DOHH2 (cell line): ENCODE results near the gene PIK3AP1.
A peak's percentile ranks its signal among the peaks of the same experiment; 100 is the strongest.

ENCODE experiments used
- H3F3A ChIP-seq: fragments of 200-600 bp; sonication (generic), shearing (Covaris generic); 2 replicates; pipeline ENCODE4 v1.6.0; 2016; ENCODE audit warnings: antibody characterized with exemption, mild to moderate bottlenecking; ENCODE audit not compliant: control insufficient read depth, insufficient read depth
- H3K27ac ChIP-seq: fragments of 200-600 bp; sonication (generic); 2 replicates; pipeline ENCODE4 v1.5.1; 2014; ENCODE audit warnings: low read depth, mild to moderate bottlenecking, low read length, moderate library complexity
- H3K27me3 ChIP-seq: fragments of 200-600 bp; sonication (generic); 2 replicates; pipeline ENCODE4 v1.6.1; 2014; ENCODE audit warnings: mild to moderate bottlenecking, low read length, mixed read lengths; ENCODE audit not compliant: control insufficient read depth
- H3K36me3 ChIP-seq: fragments of 200-600 bp; sonication (generic); 2 replicates; pipeline ENCODE4 v1.6.1; 2014; ENCODE audit warnings: mild to moderate bottlenecking, low read length, moderate library complexity, mixed read lengths; ENCODE audit not compliant: control insufficient read depth
- H3K4me1 ChIP-seq: fragments of 200-600 bp; sonication (generic); 2 replicates; pipeline ENCODE4 v1.6.1; 2014; ENCODE audit warnings: mild to moderate bottlenecking, low read length, mixed read lengths; ENCODE audit not compliant: control insufficient read depth
- H3K4me2 ChIP-seq: fragments of 200-600 bp; sonication (generic); 2 replicates; pipeline ENCODE4 v1.6.0; 2014; ENCODE audit warnings: mild to moderate bottlenecking, low read length, moderate library complexity
- H3K4me3 ChIP-seq: fragments of 200-600 bp; sonication (generic); 2 replicates; pipeline ENCODE4 v1.5.1; 2014; ENCODE audit warnings: mild to moderate bottlenecking, low read length, mixed read lengths
- H3K79me2 ChIP-seq: fragments of 200-600 bp; sonication (generic); 2 replicates; pipeline ENCODE4 v1.6.1; 2014; ENCODE audit warnings: mild to moderate bottlenecking, low read length, mixed read lengths; ENCODE audit not compliant: control insufficient read depth
- H3K9me2 ChIP-seq: fragments of 200-600 bp; sonication (generic); replicated peaks from 2 replicates; pipeline ENCODE4 v1.6.1; 2014; ENCODE audit warnings: mild to moderate bottlenecking, low read length, mixed read lengths; ENCODE audit not compliant: control insufficient read depth
- H3K9me3 ChIP-seq: fragments of 200-600 bp; sonication (generic); 2 replicates; pipeline ENCODE4 v1.6.1; 2014; ENCODE audit warnings: antibody characterized with exemption, low read length, mixed read lengths; ENCODE audit not compliant: control insufficient read depth, insufficient read depth
- H4K20me1 ChIP-seq: fragments of 200-600 bp; sonication (generic); 2 replicates; pipeline ENCODE4 v1.6.0; 2014; ENCODE audit warnings: low read depth, mild to moderate bottlenecking, antibody characterized with exemption, low read length, moderate library complexity; ENCODE audit not compliant: control insufficient read depth, insufficient read depth
- EZH2phosphoT487 ChIP-seq: fragments of 200-600 bp; sonication (generic); IDR thresholded peaks from 2 replicates; pipeline ENCODE4 v1.6.1; 2017; ENCODE audit warnings: borderline replicate concordance, mild to moderate bottlenecking, antibody characterized with exemption, low read length, moderate library complexity, mixed read lengths
- TF ChIP-seq, protein P1 (sequence below): fragments of 200-600 bp; sonication (generic); IDR thresholded peaks from one replicate; pipeline ENCODE4 v1.5.1; 2014; ENCODE audit warnings: antibody characterized with exemption, mild to moderate bottlenecking, low read depth, low read length; ENCODE audit not compliant: poor library complexity, severe bottlenecking

PIK3AP1 gene

DNA sequence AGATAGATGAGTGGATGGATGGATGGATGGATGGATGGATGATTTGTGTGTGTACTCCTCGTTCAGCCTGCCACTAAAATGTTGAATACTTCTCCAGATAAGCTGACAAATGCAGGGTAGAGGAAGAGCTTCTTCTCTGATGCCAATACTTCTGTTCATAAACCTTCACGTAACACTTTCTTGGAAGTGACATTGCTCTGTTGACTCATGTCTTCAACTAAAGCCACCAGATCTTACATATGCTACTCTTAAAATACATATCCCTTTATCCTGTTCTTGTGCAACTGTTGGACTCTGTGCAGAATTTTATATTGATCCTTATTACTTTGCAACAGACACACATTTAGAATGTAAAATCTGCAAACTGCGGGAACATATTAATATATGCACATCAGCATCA is 26.9 kb downstream of the PIK3AP1 start:
- Histone ChIP-seq H3K4me1 (peaks cover 95% of the 10 kb centered on the region), H3K36me3 (peaks cover 90% of the 10 kb centered on the region), H3K4me2 (0 out of 2 replicates have a peak overlapping the region, but pooled peaks have one; percentile 30), H3K27me3 (no peaks in the 10 kb centered on the region), H3F3A (peaks cover 6% of the 10 kb centered on the region), H4K20me1 (peaks cover 30% of the 10 kb centered on the region), H3K27ac (no peak overlapping the region), H3K4me3 (no peak overlapping the region), H3K9me3 (no peaks in the 10 kb centered on the region), H3K9me2 (no peaks in the 10 kb centered on the region), H3K79me2 (peaks cover 100% of the 10 kb centered on the region)
- no peak for TF ChIP-seq EZH2phosphoT487

DNA sequence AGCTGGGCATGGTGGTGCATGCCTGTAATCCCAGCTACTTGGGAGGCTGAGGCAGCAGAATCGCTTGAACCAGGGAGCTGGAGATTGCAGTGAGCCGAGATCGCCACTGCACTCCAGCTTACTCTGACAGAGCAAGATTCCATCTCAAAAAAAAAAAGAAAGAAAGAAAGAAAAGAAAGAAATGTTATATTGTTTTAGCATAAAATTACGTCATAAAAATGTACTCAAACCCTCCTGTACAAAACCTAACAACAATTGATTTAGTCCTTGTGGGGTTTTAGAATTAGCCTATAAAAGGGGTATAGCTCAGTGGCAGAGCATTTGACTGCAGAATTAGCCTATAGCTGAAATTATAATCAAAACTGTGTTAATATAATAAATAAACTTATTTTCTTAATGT is 27.9 kb downstream of the PIK3AP1 start:
- Histone ChIP-seq H3K27me3 (no peaks in the 10 kb centered on the region), H3K4me3 (no peak overlapping the region), H3F3A (peaks cover 6% of the 10 kb centered on the region), H3K4me2 (no peak overlapping the region), H4K20me1 (peaks cover 35% of the 10 kb centered on the region), H3K36me3 (peaks cover 88% of the 10 kb centered on the region), H3K4me1 (peaks cover 95% of the 10 kb centered on the region), H3K9me2 (no peaks in the 10 kb centered on the region), H3K27ac (no peak overlapping the region), H3K79me2 (peaks cover 100% of the 10 kb centered on the region), H3K9me3 (no peaks in the 10 kb centered on the region)
- TF ChIP-seq, protein P1, sequence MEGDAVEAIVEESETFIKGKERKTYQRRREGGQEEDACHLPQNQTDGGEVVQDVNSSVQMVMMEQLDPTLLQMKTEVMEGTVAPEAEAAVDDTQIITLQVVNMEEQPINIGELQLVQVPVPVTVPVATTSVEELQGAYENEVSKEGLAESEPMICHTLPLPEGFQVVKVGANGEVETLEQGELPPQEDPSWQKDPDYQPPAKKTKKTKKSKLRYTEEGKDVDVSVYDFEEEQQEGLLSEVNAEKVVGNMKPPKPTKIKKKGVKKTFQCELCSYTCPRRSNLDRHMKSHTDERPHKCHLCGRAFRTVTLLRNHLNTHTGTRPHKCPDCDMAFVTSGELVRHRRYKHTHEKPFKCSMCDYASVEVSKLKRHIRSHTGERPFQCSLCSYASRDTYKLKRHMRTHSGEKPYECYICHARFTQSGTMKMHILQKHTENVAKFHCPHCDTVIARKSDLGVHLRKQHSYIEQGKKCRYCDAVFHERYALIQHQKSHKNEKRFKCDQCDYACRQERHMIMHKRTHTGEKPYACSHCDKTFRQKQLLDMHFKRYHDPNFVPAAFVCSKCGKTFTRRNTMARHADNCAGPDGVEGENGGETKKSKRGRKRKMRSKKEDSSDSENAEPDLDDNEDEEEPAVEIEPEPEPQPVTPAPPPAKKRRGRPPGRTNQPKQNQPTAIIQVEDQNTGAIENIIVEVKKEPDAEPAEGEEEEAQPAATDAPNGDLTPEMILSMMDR: no peak
- no peak for TF ChIP-seq EZH2phosphoT487

DNA sequence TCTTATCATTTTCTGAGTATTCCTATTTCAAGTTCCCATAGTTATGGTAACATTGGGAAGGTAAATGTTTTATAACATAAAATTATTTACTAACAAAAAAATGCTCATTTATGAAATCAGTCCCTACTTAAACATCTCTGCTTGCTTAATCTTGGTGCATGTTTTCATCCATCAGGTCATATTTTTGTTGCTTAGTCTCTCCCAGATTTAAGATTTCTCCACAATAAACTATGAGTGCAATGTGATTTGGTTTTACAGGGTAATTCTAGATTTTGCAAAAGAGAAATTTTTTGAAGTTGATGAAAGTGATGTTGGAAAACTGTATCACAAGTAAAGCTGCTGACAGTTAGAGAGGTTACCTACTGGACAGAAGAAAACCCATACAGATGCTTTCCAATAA is 28.6 kb downstream of the PIK3AP1 start:
- H3K79me2 ChIP-seq: peaks cover 100% of the 10 kb centered on the region
- peaks cover 6% of the 10 kb centered on the region for H3F3A ChIP-seq
- no peaks in the 10 kb centered on the region for H3K9me3 ChIP-seq
- no peaks in the 10 kb centered on the region for H3K27me3 ChIP-seq
- peaks cover 94% of the 10 kb centered on the region for H3K4me1 ChIP-seq
- peaks cover 84% of the 10 kb centered on the region for H3K36me3 ChIP-seq
- H3K27ac ChIP-seq: no peak overlapping the region
- TF ChIP-seq, protein P1: no peak
- no peak for TF ChIP-seq EZH2phosphoT487
- no peaks in the 10 kb centered on the region for H3K9me2 ChIP-seq
- H3K4me2 ChIP-seq: no peak overlapping the region
- H4K20me1 ChIP-seq: peaks cover 35% of the 10 kb centered on the region
- no peak overlapping the region for H3K4me3 ChIP-seq

DNA sequence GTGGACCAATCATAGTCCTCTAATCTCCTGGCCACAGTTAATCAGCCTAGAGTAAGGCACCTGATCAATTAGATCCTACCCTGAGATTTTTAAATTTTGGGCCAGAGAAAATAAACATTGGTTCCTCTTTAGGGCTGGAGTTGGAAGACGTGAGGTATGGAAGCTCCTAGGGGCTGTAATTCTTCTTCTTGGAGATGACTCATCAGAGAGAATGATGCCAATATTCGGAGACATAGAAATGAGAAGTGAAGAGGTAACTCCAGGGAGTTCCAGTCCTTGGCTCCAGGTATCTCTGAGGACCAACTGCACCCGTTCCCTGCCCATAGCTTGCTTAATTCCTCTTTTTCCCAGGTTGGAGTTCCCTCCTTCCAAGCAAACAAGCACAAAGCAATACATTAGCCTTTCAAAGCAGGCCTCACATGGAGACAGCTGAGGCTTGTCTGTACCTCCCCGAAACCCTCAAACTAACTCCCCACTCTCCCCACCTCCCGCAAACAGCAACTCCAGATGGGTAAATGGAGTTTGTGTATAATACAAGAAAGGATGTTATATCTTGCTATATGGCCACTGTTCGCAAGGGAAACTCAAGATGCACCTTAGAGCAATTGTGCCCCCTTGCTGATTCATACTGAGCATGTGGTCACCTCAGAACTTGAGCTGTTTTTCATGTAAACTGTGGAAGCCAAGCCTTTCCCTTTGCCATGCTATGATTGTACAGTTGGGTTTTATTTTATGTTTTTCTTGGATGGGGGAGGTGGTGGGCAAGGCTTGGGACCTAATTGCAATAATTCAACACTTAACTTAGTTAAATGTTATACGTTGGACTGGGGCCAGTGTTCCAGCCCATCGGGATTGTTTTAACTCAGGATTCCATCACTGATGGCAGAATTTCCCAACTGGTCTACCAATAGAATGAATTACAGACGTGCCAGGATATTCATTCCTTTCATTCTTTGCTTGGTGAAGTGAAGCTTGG is 29.3 kb downstream of the PIK3AP1 start:
- no peaks in the 10 kb centered on the region for H3K9me3 ChIP-seq
- H3K4me3 ChIP-seq: no peak overlapping the region
- H3K4me1 ChIP-seq: peaks cover 94% of the 10 kb centered on the region
- H3F3A ChIP-seq: peaks cover 6% of the 10 kb centered on the region
- no peak for TF ChIP-seq EZH2phosphoT487
- TF ChIP-seq, protein P1: no peak
- H3K9me2 ChIP-seq: no peaks in the 10 kb centered on the region
- 0 out of 2 replicates have a peak overlapping the region, but pooled peaks have one; percentile 2 for H3K4me2 ChIP-seq
- no peak overlapping the region for H3K27ac ChIP-seq
- H3K36me3 ChIP-seq: peaks cover 84% of the 10 kb centered on the region
- peaks cover 100% of the 10 kb centered on the region for H3K79me2 ChIP-seq
- H4K20me1 ChIP-seq: peaks cover 30% of the 10 kb centered on the region; the same call in 1 of the 2 replicates
- no peaks in the 10 kb centered on the region for H3K27me3 ChIP-seq
